H1 (cell line): ENCODE results near the gene FAM167B.

Experiments
- MAX ChIP-seq: IDR thresholded peaks from 2 replicates; pipeline ENCODE4 v1.6.1; 2012; ENCODE audit warnings: inconsistent platforms
- RAD21 ChIP-seq, 2 experiments: IDR thresholded peaks in 1 of 2; conservative IDR thresholded peaks in 1 of 2; 2 replicates each; pipeline ENCODE4 v1.6.1; 2011; ENCODE audit warnings: low read depth in 2 of 2, low read length in 2 of 2, improper control_type of control experiment in 1 of 2, inconsistent platforms in 1 of 2, mild to moderate bottlenecking in 1 of 2, moderate library complexity in 1 of 2

- TF ChIP-seq MAX (no peak), RAD21 (IDR thresholded peaks at IDR 0.05 in 1 of 2, conservative IDR thresholded peaks at IDR 0.05 in 1 of 2; ENCODE audit: low read depth in 2 of 2, low read length in 2 of 2) (no peak)
Observed at GRCh38 chr1:32274646-32275340, 27.8 kb downstream of the FAM167B start.
